Sciatic nerve (tissue), 2 donors: ENCODE results near the gene TRIM2. TPM values are rescaled to one million over a fixed set of nuclear protein-coding genes. Genes with fewer than 3 reads are reported as not detected.
"Not testable (repeated sequence)": the region's sequence is repeated elsewhere in the genome, so short reads cannot be mapped to it uniquely, and the experiment has no call there.

Experiments
- ATAC-seq: fragments of 200-7000 bp; cut with Tn5 transposase; one replicate; pipeline ENCODE4 v1.9.1; 2020; ENCODE audit warnings: mild to moderate bottlenecking, moderate library complexity
- DNase-seq: peaks from one replicate; pipeline ENCODE4 v3.0.0-alpha.2; 2020; ENCODE audit warnings: low spot score
- intact Hi-C: fragments of 100-400 bp; cut with DNase I; formaldehyde crosslinking; loops from one replicate; pipeline ENCODE4 v1.14.2; 2022
- total RNA-seq: library from RNA; stranded (reverse); fragmentation: NEBNext Ultra II Directional; extraction: Animal tissue kit (Norgen Biotek cat#: 25700); gene quantifications from one replicate; pipeline ENCODE4 v1.2.1, GENCODE V29; 2021
- donor health status: DM: no; HTN: no; CAD: no.
- donor health status: DM: no; HTN: no; CAD: no.

The TRIM2 gene
- total RNA-seq, 1 donor from 2014 or later: 60.9 TPM

DNA sequence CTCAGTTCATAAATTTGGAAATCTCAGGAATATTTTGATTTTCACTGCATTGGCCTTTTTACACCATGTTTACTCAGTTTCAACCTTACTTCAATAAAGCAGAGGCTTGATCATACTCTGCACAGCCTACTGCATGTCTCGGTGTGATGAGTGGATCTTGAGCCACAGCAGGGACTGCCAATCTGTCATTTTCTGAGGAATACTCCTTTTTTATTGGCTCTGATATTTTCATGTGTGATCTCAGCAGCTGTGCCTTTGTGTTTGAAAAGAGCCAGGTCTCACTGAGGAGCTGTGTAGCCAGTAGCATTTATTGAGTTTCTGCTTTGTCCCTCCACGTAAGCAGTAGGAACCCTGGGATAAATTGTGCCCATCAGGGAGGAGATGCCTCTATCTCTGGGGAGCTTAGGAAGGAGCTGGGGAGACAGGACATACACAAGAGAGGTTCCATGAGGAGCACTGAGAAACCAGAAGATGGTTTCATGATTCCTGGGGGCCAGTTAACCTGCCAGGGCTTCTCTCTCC, 18.9 kb upstream of the TRIM2 start:
- DNase-seq (no peak), ATAC-seq (no peak)
- intact Hi-C loops: no loop called here

DNA sequence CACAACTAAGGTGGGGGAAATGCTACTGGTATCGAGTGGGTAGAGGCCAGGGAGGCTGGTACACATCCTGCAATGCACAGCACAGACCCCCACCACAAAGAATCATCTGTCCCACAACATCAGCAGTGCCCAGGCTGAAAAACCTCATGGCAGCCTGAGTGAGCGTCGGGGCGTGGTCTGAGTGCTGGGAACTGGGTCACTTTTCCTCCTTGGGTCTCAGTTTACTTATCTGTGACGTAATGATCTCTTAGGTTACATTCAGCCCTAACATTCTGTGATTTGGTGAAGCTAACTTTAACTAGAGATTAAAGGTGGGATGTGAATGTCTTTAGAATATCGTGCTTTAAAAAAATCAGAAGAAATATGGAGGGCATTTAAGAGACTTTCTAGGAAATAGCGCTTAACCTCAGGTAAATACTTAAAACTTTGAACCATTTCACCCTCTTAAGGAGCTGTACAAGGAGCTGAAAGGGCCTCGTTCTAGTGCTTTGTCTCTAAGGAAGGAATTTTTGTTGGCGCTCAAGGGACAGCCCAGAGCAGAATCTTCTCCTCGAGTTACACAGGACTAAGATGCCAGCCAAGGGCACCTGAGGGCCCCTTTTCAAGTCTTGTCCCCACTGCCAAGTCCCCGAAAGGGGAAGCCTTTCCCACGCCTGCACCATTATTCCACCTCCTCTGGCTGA, 18.1 kb upstream of the TRIM2 start:
- no peak for DNase-seq
- intact Hi-C loops: no loop called here
- ATAC-seq: no peak

DNA sequence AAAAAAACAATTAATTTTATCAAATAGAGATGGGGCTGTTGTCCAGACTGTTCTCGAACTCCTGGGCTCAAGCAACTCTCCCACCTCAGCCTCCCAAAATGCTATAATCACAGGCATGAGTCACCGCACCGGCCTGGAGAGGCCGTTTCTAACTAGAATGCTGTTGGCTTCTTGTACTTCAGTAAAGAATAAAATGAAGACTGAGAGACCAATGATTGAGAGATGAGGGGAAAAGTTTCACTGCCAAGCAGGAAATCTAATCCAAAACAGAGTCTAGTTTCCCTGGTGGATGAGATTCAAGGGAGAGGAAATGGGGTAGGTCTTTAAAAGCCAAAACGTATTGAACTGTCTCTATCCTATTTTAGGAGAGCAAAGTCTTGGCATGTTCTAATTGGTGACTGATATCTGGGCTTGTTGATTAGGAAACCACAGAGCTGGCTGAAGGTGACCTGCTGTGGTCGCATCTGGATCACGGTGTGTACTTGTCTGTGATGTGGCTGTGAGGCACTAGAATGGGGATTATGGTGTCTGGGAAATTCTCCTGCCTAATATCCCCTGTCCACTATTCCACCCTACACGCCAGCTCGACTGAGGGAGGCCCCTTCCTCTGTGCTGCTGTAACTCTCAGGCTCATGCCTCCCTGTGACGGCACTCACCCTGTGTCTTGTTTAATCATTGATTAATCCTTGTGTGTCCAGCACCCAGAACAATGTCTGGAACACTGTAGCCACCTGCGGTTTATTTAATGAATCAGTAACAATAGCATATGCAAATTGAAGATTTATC, 15.0 kb upstream of the TRIM2 start:
- intact Hi-C loops: no loop called here
- ATAC-seq (peak; percentile 38), DNase-seq (no peak)

DNA sequence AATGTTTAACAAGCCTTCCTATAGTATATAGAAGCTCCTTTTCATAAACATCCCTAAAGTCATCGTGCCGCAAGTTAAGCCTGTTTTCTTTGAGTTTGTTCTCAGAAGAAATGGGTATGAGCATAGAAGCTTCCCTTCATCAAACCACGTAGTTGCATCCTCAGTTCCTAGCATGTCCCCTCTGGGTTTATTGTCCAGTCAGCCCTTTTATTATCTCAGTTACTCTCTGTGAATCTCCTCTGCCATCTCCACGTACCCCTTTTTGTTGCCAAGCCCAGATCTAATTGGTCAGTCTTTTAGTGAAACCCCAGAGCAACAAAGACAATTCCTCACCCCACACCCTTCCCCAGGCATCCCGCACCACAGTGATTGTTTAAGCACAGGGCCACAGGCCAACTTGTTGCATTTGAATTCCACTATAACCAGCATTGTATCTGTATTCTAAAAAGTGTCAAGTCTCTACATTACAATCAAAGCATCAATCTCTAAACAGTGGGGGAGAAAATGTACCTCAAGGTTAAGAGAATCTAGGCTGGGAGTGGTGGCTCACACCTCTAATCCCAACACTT, 12.4 kb upstream of the TRIM2 start:
- no peak for ATAC-seq
- intact Hi-C loops: no loop called here
- no peak for DNase-seq

DNA sequence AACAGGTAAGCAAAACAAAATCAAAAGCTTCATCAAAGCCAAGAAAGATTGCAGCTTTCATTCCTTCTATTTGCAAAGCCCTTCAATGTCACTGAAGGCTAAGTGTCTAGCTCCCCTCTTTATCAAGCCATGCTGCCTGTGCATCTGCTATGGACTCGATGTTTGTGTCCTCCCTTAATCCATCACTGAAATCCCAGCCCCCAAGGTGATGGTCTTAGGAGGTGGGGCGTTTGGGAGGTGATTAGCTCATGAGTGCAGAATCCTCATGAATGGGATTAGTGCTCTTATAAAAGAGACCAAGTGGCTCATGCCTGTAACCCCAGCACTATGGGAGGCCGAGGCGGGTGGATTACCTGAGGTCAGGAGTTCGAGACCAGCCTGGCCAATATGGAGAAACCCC, 6.9 kb upstream of the TRIM2 start:
- intact Hi-C loops: no loop called here
- ATAC-seq (no peak), DNase-seq (no peak)

DNA sequence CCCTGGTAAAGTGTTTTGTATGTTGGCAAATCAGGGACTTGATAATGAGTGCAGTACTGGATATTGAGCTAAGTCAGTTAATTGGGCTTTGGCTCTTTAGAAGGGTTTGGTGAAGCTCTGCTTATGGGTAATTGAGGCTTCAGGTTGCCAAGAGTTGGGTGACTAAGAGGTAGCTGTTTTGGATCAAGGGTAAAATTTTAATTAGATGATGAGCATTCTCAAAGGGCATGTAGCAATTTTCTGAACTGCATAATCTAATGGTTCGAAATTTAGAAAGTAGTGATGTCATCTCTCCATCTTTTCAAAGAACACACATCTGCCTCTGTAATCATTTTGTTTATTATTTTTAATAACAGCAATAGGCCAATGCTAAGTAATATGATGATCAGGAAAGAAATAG, 5.5 kb upstream of the TRIM2 start:
- DNase-seq: no peak
- intact Hi-C loops: no loop called here
- ATAC-seq: no peak

DNA sequence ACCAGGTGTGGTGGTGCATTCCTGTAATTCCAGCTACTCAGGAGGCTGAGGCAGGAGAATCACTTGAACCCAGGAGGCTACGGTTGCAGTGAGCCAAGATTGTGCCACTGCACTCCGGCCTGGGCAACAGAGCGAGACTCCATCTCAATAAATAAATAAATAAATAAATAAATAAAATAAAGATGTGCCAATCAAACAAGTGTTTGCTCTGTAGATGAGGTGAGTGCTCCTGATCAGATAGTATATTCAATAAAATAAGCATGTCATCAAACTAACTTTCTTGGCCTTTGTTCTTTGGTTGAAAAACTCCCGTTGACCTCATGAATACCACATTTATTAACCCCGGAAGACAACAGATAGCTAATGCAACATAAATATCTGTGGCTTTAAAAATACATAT, 497 bp upstream of the TRIM2 start:
- ATAC-seq, DNase-seq, intact Hi-C loops: not testable (repeated sequence)

DNA sequence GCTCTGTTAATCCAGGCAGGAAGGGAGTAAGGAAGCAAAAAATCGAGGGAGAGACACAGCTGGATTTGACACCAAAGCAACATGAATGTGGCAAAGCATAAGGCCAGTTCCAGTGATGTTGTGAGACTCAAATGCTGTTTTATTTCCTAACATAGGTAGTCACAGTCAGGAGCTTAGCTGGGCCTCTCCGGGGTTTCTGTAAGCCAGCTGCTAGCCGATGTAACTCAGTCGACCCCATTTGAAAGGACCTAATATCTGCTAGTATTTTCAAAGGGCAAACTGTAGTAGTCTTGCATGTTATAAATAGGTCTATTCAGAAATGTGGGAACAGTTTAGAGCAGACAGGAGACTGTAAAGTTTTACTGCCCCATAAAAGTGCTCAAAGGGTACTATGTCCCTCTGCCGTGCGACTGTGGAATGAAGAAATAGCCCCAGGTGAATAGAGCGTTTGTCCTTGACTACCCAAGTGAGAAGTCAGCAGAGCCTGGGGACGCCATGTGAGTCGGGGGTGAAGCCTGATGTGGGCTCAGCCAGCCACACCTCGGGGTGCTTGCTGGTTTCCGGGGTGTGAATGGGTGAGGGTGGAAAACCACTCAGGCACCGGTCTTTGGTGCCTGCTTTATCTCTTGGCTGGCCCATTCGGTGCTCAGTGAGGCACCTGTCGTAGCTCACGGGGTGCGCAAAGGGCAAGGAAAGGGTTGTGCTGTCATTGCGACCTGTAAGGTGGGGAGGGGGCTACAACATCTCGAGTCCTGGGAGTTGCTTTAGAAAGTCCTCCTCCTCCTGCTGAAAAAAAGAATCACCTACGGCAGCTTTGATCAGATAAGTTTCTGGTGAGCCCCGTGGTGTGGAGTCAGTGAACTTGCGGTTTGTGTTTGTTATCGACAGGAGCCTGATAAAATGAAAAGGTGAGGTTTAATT, 745 bp downstream of the TRIM2 start:
- ATAC-seq (peak; percentile 57), DNase-seq (no peak)
- intact Hi-C loops: no loop called here

DNA sequence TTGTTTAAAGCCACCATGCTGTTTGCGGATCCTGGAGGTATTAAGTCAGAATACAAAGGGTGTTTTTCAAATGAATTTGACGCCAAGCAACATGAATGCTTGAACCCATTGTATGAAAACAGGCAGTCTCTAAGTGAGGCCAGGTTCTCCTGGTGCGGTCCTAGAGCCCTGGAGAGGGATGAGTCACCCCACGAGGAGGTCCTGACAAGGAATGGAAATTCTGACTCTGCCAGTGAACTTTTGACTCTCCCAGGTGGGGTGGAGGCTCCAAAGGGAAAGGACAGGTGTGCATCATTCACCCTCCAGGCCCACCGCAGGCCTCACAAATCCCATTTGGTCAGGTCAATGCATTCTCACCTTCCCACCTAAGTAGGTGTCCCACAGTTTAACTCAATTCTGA, 1.5 kb downstream of the TRIM2 start:
- intact Hi-C loops: no loop called here

DNA sequence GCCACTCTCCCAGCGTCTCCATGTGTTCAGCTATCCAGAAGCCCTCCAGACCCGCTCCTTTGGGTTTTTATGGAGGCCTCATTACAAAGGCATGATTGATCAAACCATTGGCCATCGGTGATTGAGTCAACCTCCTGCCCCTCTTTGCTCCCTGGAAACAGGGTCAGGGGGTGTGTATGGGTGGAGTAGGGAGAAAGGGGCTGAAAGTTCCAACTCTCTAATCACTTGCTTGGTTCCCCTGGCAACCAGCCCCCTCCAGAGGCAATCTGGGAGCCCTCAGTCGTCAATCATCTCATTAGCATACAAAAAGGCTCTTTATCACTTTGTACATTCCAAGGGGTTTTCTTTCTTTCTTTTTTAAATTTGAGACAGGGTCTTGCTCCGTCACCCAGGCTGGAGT, 2.3 kb downstream of the TRIM2 start:
- ATAC-seq (no peak), DNase-seq (no peak)
- intact Hi-C loops: no loop called here

More for the DNA sequence above, 1.5 kb downstream of the TRIM2 start:
- ATAC-seq (no peak), DNase-seq (no peak)

DNA sequence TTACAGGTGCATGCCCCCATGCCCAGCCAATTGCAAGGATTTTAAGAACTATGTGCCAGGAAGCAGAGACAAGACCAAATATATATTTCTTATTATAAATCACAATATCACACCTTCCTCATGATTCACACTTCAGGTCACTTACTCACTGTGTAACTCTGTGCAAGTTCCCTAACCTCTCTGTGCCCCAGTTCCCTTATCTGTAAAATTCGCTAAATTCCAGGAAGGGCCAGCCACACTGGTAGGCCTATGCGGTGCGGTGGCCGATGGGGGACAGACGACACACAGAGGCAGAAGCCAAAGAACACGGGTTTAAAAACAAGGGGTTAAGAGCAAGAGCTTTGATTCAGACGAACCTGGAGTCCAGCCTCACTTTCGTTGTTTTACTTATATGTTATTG, 2.8 kb downstream of the TRIM2 start:
- no peak for ATAC-seq
- intact Hi-C loops: no loop called here
- DNase-seq: no peak

DNA sequence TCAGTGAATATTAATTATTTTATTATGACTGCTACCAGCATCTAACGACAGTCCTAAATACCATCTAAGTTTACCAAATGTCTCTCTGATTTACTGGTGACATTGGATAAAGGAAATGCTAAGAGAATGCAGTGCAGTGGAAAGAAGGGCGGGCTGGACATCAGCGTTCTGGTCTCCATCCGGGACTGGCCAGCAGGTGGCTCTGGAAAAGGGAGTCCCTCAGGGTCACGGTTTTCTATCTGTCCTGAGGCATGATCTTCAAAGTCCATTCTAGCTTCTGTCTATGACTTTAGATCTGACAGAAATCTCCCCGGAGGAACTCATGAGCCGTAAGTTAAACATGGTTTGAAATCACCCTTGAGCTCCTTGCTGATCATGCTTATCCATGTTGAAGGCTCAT, 3.3 kb downstream of the TRIM2 start:
- DNase-seq: no peak
- no peak for ATAC-seq
- intact Hi-C loops: no loop called here

DNA sequence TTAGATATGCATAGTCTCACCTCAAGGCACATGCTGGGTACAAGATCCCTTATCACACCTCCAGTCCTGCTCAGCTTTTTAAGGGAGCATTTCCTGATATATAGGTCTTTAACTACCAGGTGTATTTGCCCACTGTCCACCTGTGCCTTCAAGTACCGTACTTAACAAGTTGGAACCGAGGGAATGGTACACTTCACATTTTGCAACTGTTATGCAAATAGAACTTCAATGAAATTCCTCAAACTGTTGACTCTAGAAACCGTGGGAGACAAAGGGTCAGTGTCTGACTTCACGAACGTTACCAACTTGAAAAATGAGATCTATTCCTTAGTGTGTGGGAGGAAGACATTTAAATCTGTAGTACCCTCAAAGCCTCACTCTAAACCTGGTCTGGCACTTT, 5.2 kb downstream of the TRIM2 start:
- ATAC-seq: no peak
- DNase-seq: no peak
- intact Hi-C loops: no loop called here

DNA sequence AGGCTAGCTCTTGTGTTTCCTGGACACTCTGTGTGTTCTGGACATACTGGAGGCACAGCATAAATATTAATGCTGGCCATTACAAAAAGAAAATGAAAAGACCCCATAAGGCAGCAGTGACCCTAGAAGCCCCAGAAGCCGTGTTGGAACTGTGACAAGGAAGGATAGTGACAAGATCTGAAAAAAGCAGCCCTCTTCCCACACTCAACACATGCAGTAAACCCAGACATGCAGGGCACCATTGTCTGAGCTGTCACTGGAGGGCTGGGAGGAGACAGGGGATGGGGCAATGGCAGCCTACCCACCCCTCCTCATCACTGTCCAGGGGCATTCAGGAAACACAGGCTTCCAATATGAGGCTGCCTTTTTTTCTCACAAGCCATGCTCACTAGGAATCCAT, 6.5 kb downstream of the TRIM2 start:
- DNase-seq (no peak), ATAC-seq (no peak)
- intact Hi-C loops: loop anchor here (10.0 kb wide), 1 partner anchor 56 kb away; no protein-coding TSS in a partner anchor

DNA sequence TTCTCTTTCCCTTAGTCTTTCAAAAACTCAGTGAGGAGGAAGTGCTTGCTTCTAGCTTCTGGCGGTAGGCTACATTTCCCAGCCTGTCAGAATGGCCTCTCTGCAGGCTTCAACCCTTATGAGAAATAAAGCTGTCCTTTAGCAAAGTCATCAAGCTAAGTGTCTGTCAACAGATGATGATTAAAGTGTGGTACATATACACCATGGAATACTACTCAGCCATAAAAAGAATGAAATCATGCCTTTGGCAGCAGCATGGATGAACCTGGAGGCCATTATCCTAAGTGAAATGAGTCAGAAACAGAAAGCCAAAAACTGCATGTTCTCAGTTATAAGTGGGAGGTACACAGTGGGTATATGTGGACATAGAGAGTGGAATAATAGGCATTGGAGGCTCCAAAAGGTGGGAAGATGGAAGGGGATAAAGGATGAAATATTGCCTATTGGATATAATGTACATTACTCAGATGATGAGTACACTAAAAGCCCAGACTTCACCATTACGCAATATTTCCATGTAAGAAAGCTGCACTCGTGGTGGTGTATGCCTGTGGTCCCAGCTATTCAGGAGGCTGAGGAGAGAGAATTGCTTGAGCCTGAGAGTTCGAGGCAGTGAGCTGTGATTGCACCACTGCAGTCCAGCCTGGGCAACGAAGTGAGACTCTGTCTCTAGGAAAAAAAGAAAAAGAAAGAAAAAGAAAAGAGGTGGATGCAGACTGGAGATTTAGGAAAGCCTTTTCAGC, 7.9 kb downstream of the TRIM2 start:
- intact Hi-C loops: loop anchor here (10.0 kb wide), 1 partner anchor 57 kb away; no protein-coding TSS in a partner anchor
- ATAC-seq (peak; percentile 40), DNase-seq (no peak)

DNA sequence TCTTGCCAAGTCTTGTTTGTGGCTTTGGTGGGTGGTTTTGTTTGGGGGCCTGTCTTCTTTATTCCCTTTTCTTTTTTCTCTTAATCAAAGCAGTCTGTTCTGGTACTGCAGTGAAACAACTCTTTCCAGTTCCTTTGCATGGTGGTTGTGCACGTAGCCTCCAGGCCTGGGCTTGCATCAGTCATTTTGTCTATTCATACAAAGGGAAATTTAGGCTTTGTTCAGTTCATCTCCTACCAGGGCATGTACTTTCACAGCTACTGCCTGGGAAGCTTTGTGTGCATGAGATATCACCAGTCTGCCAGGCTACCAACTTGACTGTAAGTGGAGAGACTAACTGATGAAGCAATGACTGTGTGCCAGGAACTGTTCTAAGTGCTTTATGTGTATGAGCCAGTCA, 8.5 kb downstream of the TRIM2 start:
- DNase-seq (no peak), ATAC-seq (no peak)
- intact Hi-C loops: loop anchor here (10.0 kb wide), 1 partner anchor 58 kb away; no protein-coding TSS in a partner anchor

DNA sequence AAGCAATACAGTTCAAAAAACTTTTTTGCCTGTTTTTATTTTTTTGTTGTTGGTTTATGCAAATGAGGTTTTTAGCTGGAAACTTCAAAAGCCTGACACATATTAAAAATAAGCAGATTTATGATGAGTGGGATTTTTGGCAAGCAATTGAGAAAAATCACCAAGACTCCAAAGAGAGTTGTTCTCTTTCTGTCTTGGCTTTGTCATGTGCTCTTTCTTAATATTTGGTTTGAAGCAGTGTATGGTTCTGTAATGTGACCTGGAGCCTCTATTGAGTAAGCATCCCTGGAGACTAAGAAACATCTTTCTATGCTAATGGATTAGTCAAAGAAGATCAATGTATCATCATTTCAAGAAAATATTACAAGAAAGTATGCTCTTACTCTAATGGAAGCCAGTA, 11.7 kb downstream of the TRIM2 start:
- intact Hi-C loops: loop anchor here (10.0 kb wide), 1 partner anchor 61 kb away; no protein-coding TSS in a partner anchor
- ATAC-seq (no peak), DNase-seq (no peak)

DNA sequence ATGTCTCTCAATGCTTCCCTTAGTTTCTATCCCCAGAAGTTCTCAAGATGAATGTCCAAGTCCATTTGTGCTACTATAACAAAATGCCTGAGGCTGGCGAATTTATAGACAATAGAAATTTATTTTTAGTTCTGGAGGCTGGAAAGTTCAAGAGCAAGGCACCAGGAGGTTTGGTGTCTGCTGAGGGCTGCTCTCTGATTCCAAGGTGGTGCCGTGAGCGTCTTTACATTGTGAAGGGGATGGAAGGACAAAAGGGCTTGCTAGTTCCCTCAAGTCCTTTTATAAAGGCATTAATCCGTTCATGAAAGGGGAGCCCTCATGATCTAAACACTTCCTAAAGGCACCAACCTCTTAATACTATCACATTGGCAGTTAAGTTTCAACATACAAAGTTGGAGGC, 12.3 kb downstream of the TRIM2 start:
- DNase-seq (no peak), ATAC-seq (no peak)
- intact Hi-C loops: loop anchor here (10.0 kb wide), 1 partner anchor 62 kb away; no protein-coding TSS in a partner anchor
